ENCODE data around the gene PPP2R5E.

PPP2R5E gene

GRCh38 chr14:63438065-63438757 lies 105.0 kb downstream of the PPP2R5E start:
- peak; percentile 4 for TF ChIP-seq CTCF (IDR thresholded peaks at IDR 0.05; ENCODE audit: low read depth, low read length, missing control alignments)
- no peak overlapping the region for H3K4me3 ChIP-seq (replicated peaks; ENCODE audit: low read depth, low read length)
- DNase-seq (ENCODE audit: extremely low read depth, low read depth), result peak; percentile 84

GRCh38 chr14:63436286-63437098 lies 106.7 kb downstream of the PPP2R5E start:
- no peak for TF ChIP-seq CTCF (IDR thresholded peaks at IDR 0.05; ENCODE audit: low read depth, low read length, missing control alignments)
- no peak overlapping the region for H3K4me3 ChIP-seq (replicated peaks; ENCODE audit: low read depth, low read length)
- DNase-seq (ENCODE audit: extremely low read depth, low read depth), result no peak

GRCh38 chr14:63435838-63436237 lies 107.3 kb downstream of the PPP2R5E start:
- TF ChIP-seq CTCF (IDR thresholded peaks at IDR 0.05; ENCODE audit: low read depth, low read length, missing control alignments), result no peak
- peak; percentile 15 for DNase-seq (ENCODE audit: extremely low read depth, low read depth)
- no peak overlapping the region for H3K4me3 ChIP-seq (replicated peaks; ENCODE audit: low read depth, low read length)

GRCh38 chr14:63435204-63435603 lies 108.0 kb downstream of the PPP2R5E start:
- TF ChIP-seq CTCF (IDR thresholded peaks at IDR 0.05; ENCODE audit: low read depth, low read length, missing control alignments), result no peak
- no peak overlapping the region for H3K4me3 ChIP-seq (replicated peaks; ENCODE audit: low read depth, low read length)
- no peak for DNase-seq (ENCODE audit: extremely low read depth, low read depth)

GRCh38 chr14:63432888-63433552 lies 110.2 kb downstream of the PPP2R5E start:
- no peak overlapping the region for H3K4me3 ChIP-seq (replicated peaks; ENCODE audit: low read depth, low read length)
- no peak for DNase-seq (ENCODE audit: extremely low read depth, low read depth)
- TF ChIP-seq CTCF (IDR thresholded peaks at IDR 0.05; ENCODE audit: low read depth, low read length, missing control alignments), result no peak

- TF ChIP-seq CTCF (IDR thresholded peaks at IDR 0.05; ENCODE audit: low read depth, low read length, missing control alignments), result no peak
- DNase-seq (ENCODE audit: extremely low read depth, low read depth), result no peak
- H3K4me3 ChIP-seq (replicated peaks; ENCODE audit: low read depth, low read length), result no peak overlapping the region
These were observed 110.9 kb downstream of the PPP2R5E start for GRCh38 chr14:63432228-63432627.

Measured in HFF-Myc (cell line).